ENCODE measurements around the gene A4GNT.
"Not testable (repeated sequence)": the region's sequence is repeated elsewhere in the genome, so short reads cannot be mapped to it uniquely, and the experiment has no call there.

The A4GNT gene

GRCh38 chr3:138132239-138132638 lies at the start of gene A4GNT:
Gene A4GNT (minus strand): TSS chr3:138132390. CDS start chr3:138131256, 1,134 bp downstream.
- H3K4me1 Mint-ChIP-seq: no peaks in the 10 kb centered on the region
- no peak within 1 kb of the TSS for H3K27ac Mint-ChIP-seq (ENCODE audit: low read depth)
- no peak for DNase-seq (ENCODE audit: low spot score in 2 of 2)
- H3K9me3 Mint-ChIP-seq: no peaks in the 10 kb centered on the region
- H3K27me3 Mint-ChIP-seq: peaks cover 7% of the 10 kb centered on the region
- H3K4me3 Mint-ChIP-seq: no peak within 1 kb of the TSS
- no peak for ATAC-seq (replicated peaks; ENCODE audit: extremely low read depth, poor library complexity, severe bottlenecking)
- no peaks in the 10 kb centered on the region for H3K36me3 Mint-ChIP-seq (ENCODE audit: insufficient read depth)

GRCh38 chr3:138180375-138181029 lies 48.3 kb upstream of the A4GNT start:
- Mint-ChIP-seq H3K27me3 (peaks cover 32% of the 10 kb centered on the region), H3K27ac (ENCODE audit: low read depth) (no peak overlapping the region), H3K9me3 (no peaks in the 10 kb centered on the region), H3K36me3 (ENCODE audit: insufficient read depth) (no peaks in the 10 kb centered on the region), H3K4me1 (no peaks in the 10 kb centered on the region), H3K4me3 (no peak overlapping the region)
- ATAC-seq (replicated peaks; ENCODE audit: extremely low read depth, poor library complexity, severe bottlenecking) (peak; percentile 78), DNase-seq (ENCODE audit: low spot score in 2 of 2) (no peak)

GRCh38 chr3:138174421-138175131 lies 42.4 kb upstream of the A4GNT start, which contains the start of gene DBR1:
Gene DBR1 (minus strand): TSS chr3:138174921. CDS start chr3:138174795, 126 bp downstream.
- Mint-ChIP-seq H3K27ac (ENCODE audit: low read depth) (peak within 1 kb of the TSS; percentile 98), H3K4me3 (peak within 1 kb of the TSS; percentile 89), H3K27me3 (peaks cover 9% of the 10 kb centered on the region), H3K9me3 (no peaks in the 10 kb centered on the region), H3K36me3 (ENCODE audit: insufficient read depth) (peaks cover 20% of the 10 kb centered on the region), H3K4me1 (peaks cover 42% of the 10 kb centered on the region)
- peak; percentile 86 for ATAC-seq (replicated peaks; ENCODE audit: extremely low read depth, poor library complexity, severe bottlenecking)
- peak; percentile 58 to 59 for DNase-seq (ENCODE audit: low spot score in 2 of 2)

- H3K4me1 Mint-ChIP-seq: peaks cover 42% of the 10 kb centered on the region
- H3K27me3 Mint-ChIP-seq: peaks cover 7% of the 10 kb centered on the region
- peaks cover 23% of the 10 kb centered on the region for H3K36me3 Mint-ChIP-seq (ENCODE audit: insufficient read depth)
- peak overlapping the region; percentile 89 for H3K4me3 Mint-ChIP-seq
- no peak for ATAC-seq (replicated peaks; ENCODE audit: extremely low read depth, poor library complexity, severe bottlenecking)
- no peaks in the 10 kb centered on the region for H3K9me3 Mint-ChIP-seq
- DNase-seq (ENCODE audit: low spot score in 2 of 2): no peak
- H3K27ac Mint-ChIP-seq (ENCODE audit: low read depth): peak overlapping the region; percentile 98
These were observed 41.7 kb upstream of the A4GNT start for GRCh38 chr3:138173769-138174420.

GRCh38 chr3:138172625-138173024 lies 40.4 kb upstream of the A4GNT start:
- Mint-ChIP-seq H3K27ac (ENCODE audit: low read depth) (no peak overlapping the region), H3K9me3 (no peaks in the 10 kb centered on the region), H3K4me1 (peaks cover 42% of the 10 kb centered on the region), H3K4me3 (peak overlapping the region; percentile 89), H3K36me3 (ENCODE audit: insufficient read depth) (peaks cover 31% of the 10 kb centered on the region), H3K27me3 (no peaks in the 10 kb centered on the region)
- ATAC-seq (replicated peaks; ENCODE audit: extremely low read depth, poor library complexity, severe bottlenecking) (no peak), DNase-seq (ENCODE audit: low spot score in 2 of 2) (no peak)

- Mint-ChIP-seq H3K27me3 (no peaks in the 10 kb centered on the region), H3K27ac (ENCODE audit: low read depth) (peak overlapping the region; percentile 23), H3K4me1 (peaks cover 14% of the 10 kb centered on the region), H3K36me3 (ENCODE audit: insufficient read depth) (peaks cover 67% of the 10 kb centered on the region), H3K9me3 (no peaks in the 10 kb centered on the region), H3K4me3 (no peak overlapping the region)
- no peak for DNase-seq (ENCODE audit: low spot score in 2 of 2)
- no peak for ATAC-seq (replicated peaks; ENCODE audit: extremely low read depth, poor library complexity, severe bottlenecking)
These were observed 32.9 kb upstream of the A4GNT start for GRCh38 chr3:138165061-138165460.

- H3K4me3 Mint-ChIP-seq: no peak overlapping the region
- DNase-seq (ENCODE audit: low spot score in 2 of 2) (no peak), ATAC-seq (replicated peaks; ENCODE audit: extremely low read depth, poor library complexity, severe bottlenecking) (no peak)
- H3K27ac Mint-ChIP-seq (ENCODE audit: low read depth): no peak overlapping the region
- peaks cover 9% of the 10 kb centered on the region for H3K9me3 Mint-ChIP-seq
- peaks cover 19% of the 10 kb centered on the region for H3K36me3 Mint-ChIP-seq (ENCODE audit: insufficient read depth)
- H3K4me1 Mint-ChIP-seq: no peaks in the 10 kb centered on the region
- no peaks in the 10 kb centered on the region for H3K27me3 Mint-ChIP-seq
These were observed 25.6 kb upstream of the A4GNT start for GRCh38 chr3:138157743-138158142.

- Mint-ChIP-seq H3K4me3 (no peak overlapping the region), H3K9me3 (peaks cover 9% of the 10 kb centered on the region), H3K27ac (ENCODE audit: low read depth) (no peak overlapping the region), H3K27me3 (no peaks in the 10 kb centered on the region), H3K4me1 (no peaks in the 10 kb centered on the region), H3K36me3 (ENCODE audit: insufficient read depth) (no peaks in the 10 kb centered on the region)
- DNase-seq (ENCODE audit: low spot score in 2 of 2) (no peak), ATAC-seq (replicated peaks; ENCODE audit: extremely low read depth, poor library complexity, severe bottlenecking) (no peak)
These were observed 22.3 kb upstream of the A4GNT start for GRCh38 chr3:138154534-138154933.

GRCh38 chr3:138148503-138148902 lies 16.3 kb upstream of the A4GNT start:
- Mint-ChIP-seq H3K4me3 (no peak overlapping the region), H3K4me1 (no peaks in the 10 kb centered on the region), H3K9me3 (no peaks in the 10 kb centered on the region), H3K27me3 (peaks cover 11% of the 10 kb centered on the region), H3K27ac (ENCODE audit: low read depth) (no peak overlapping the region), H3K36me3 (ENCODE audit: insufficient read depth) (no peaks in the 10 kb centered on the region)
- DNase-seq (ENCODE audit: low spot score in 2 of 2) (no peak), ATAC-seq (replicated peaks; ENCODE audit: extremely low read depth, poor library complexity, severe bottlenecking) (no peak)

GRCh38 chr3:138142181-138142580 lies 10.0 kb upstream of the A4GNT start:
- not testable (repeated sequence) for DNase-seq (ENCODE audit: low spot score in 2 of 2); H3K9me3 Mint-ChIP-seq; ATAC-seq (replicated peaks; ENCODE audit: extremely low read depth, poor library complexity, severe bottlenecking); H3K36me3 Mint-ChIP-seq (ENCODE audit: insufficient read depth); H3K27ac Mint-ChIP-seq (ENCODE audit: low read depth); H3K4me3 Mint-ChIP-seq; H3K4me1 Mint-ChIP-seq
- H3K27me3 Mint-ChIP-seq: peaks cover 46% of the 10 kb centered on the region

- Mint-ChIP-seq H3K9me3 (no peaks in the 10 kb centered on the region), H3K27me3 (peaks cover 52% of the 10 kb centered on the region), H3K27ac (ENCODE audit: low read depth) (no peak overlapping the region), H3K4me1 (no peaks in the 10 kb centered on the region), H3K4me3 (no peak overlapping the region), H3K36me3 (ENCODE audit: insufficient read depth) (no peaks in the 10 kb centered on the region)
- ATAC-seq (replicated peaks; ENCODE audit: extremely low read depth, poor library complexity, severe bottlenecking) (no peak), DNase-seq (ENCODE audit: low spot score in 2 of 2) (no peak)
These were observed 8.8 kb upstream of the A4GNT start for GRCh38 chr3:138140940-138141339.

GRCh38 chr3:138139691-138140090 lies 7.5 kb upstream of the A4GNT start:
- Mint-ChIP-seq H3K4me1 (no peaks in the 10 kb centered on the region), H3K9me3 (no peaks in the 10 kb centered on the region), H3K27ac (ENCODE audit: low read depth) (no peak overlapping the region), H3K27me3 (peaks cover 52% of the 10 kb centered on the region), H3K36me3 (ENCODE audit: insufficient read depth) (no peaks in the 10 kb centered on the region), H3K4me3 (no peak overlapping the region)
- DNase-seq (ENCODE audit: low spot score in 2 of 2): no peak
- ATAC-seq (replicated peaks; ENCODE audit: extremely low read depth, poor library complexity, severe bottlenecking): no peak

GRCh38 chr3:138137861-138138260 lies 5.7 kb upstream of the A4GNT start:
- Mint-ChIP-seq H3K36me3 (ENCODE audit: insufficient read depth) (no peaks in the 10 kb centered on the region), H3K27me3 (peaks cover 35% of the 10 kb centered on the region), H3K27ac (ENCODE audit: low read depth) (no peak overlapping the region), H3K4me1 (no peaks in the 10 kb centered on the region), H3K9me3 (no peaks in the 10 kb centered on the region), H3K4me3 (no peak overlapping the region)
- ATAC-seq (replicated peaks; ENCODE audit: extremely low read depth, poor library complexity, severe bottlenecking) (no peak), DNase-seq (ENCODE audit: low spot score in 2 of 2) (no peak)
